H9 (cell line): ENCODE results near the gene CDC14C. TPM values are rescaled to one million over a fixed set of nuclear protein-coding genes. Genes with fewer than 3 reads are reported as not detected.

Experiments
- DNase-seq: peaks from one replicate; pipeline ENCODE4 v3.0.0-alpha.2; 2017
- H2AFZ ChIP-seq: one replicate; pipeline ENCODE4 v1.6.1; 2013; ENCODE audit warnings: mild to moderate bottlenecking, low read length, control low read depth, moderate library complexity
- H2AK5ac ChIP-seq: 2 replicates; pipeline ENCODE4 v1.6.1; 2013; ENCODE audit warnings: low read length, control low read depth, mixed read lengths; ENCODE audit not compliant: insufficient read length
- H2BK120ac ChIP-seq: one replicate; pipeline ENCODE4 v1.6.1; 2013; ENCODE audit warnings: low read depth, mild to moderate bottlenecking, low read length, control low read depth, inconsistent platforms; ENCODE audit not compliant: poor library complexity, severe bottlenecking
- H2BK12ac ChIP-seq: 2 replicates; pipeline ENCODE4 v1.6.1; 2013; ENCODE audit warnings: low read length, control low read depth, mixed read lengths, low read depth; ENCODE audit not compliant: insufficient read length
- H2BK15ac ChIP-seq: 2 replicates; pipeline ENCODE4 v1.6.1; 2013; ENCODE audit warnings: low read depth, low read length, control low read depth
- H2BK20ac ChIP-seq: one replicate; pipeline ENCODE4 v1.6.1; 2013; ENCODE audit warnings: low read depth, mild to moderate bottlenecking, low read length, control low read depth, inconsistent platforms; ENCODE audit not compliant: poor library complexity, severe bottlenecking
- H2BK5ac ChIP-seq: 2 replicates; pipeline ENCODE4 v1.6.1; 2013; ENCODE audit warnings: low read length, control low read depth, mixed read lengths; ENCODE audit not compliant: insufficient read length
- H3K14ac ChIP-seq: 2 replicates; pipeline ENCODE4 v1.6.1; 2013; ENCODE audit warnings: low read length, control low read depth; ENCODE audit not compliant: insufficient read depth
- H3K18ac ChIP-seq: 2 replicates; pipeline ENCODE4 v1.6.1; 2013; ENCODE audit warnings: low read depth, mild to moderate bottlenecking, mixed read lengths, low read length, control low read depth; ENCODE audit not compliant: insufficient read length
- H3K23ac ChIP-seq: 2 replicates; pipeline ENCODE4 v1.6.1; 2013; ENCODE audit warnings: low read length, control low read depth, mixed read lengths, low read depth; ENCODE audit not compliant: insufficient read length
- H3K23me2 ChIP-seq: 2 replicates; pipeline ENCODE4 v1.6.1; 2013; ENCODE audit warnings: low read depth, mild to moderate bottlenecking, mixed read lengths, low read length, control low read depth; ENCODE audit not compliant: insufficient read length, poor library complexity, severe bottlenecking
- H3K27ac ChIP-seq: 2 replicates; pipeline ENCODE4 v1.5.1; 2013; ENCODE audit warnings: low read length, control low read depth, mixed read lengths, low read depth; ENCODE audit not compliant: insufficient read length
- H3K27me3 ChIP-seq: 2 replicates; pipeline ENCODE4 v1.6.1; 2013; ENCODE audit warnings: low read length, control low read depth, inconsistent platforms; ENCODE audit not compliant: insufficient read depth
- H3K4ac ChIP-seq: 2 replicates; pipeline ENCODE4 v1.6.1; 2013; ENCODE audit warnings: low read depth, mild to moderate bottlenecking, control low read depth, inconsistent platforms, low read length, moderate library complexity
- H3K4me1 ChIP-seq: 2 replicates; pipeline ENCODE4 v1.6.1; 2013; ENCODE audit warnings: low read length, control low read depth, inconsistent platforms; ENCODE audit not compliant: insufficient read depth
- H3K4me2 ChIP-seq: 2 replicates; pipeline ENCODE4 v1.6.1; 2013; ENCODE audit warnings: low read length, control low read depth, mixed read lengths; ENCODE audit not compliant: insufficient read length, insufficient read depth
- H3K56ac ChIP-seq: 2 replicates; pipeline ENCODE4 v1.6.1; 2013; ENCODE audit warnings: low read depth, mild to moderate bottlenecking, mixed read lengths, low read length, control low read depth; ENCODE audit not compliant: insufficient read length
- H3K79me1 ChIP-seq: 2 replicates; pipeline ENCODE4 v1.6.1; 2013; ENCODE audit warnings: low read depth, mild to moderate bottlenecking, moderate library complexity, low read length, control low read depth, inconsistent platforms; ENCODE audit not compliant: insufficient read depth, poor library complexity, severe bottlenecking
- H3K79me2 ChIP-seq: 2 replicates; pipeline ENCODE4 v1.6.1; 2013; ENCODE audit warnings: low read length, control low read depth, inconsistent platforms; ENCODE audit not compliant: insufficient read depth
- H3K9ac ChIP-seq: 2 replicates; pipeline ENCODE4 v1.6.1; 2013; ENCODE audit warnings: low read length, control low read depth, mixed read lengths; ENCODE audit not compliant: insufficient read length; ENCODE audit errors: extremely low read depth
- H3K9me3 ChIP-seq: one replicate; pipeline ENCODE4 v1.6.1; 2013; ENCODE audit warnings: low read depth, low read length, inconsistent platforms; ENCODE audit not compliant: control insufficient read depth
- H3T11ph ChIP-seq: one replicate; pipeline ENCODE4 v1.6.1; 2013; ENCODE audit warnings: mild to moderate bottlenecking, low read length, control low read depth, inconsistent platforms
- H4K20me1 ChIP-seq: one replicate; pipeline ENCODE4 v1.6.1; 2013; ENCODE audit not compliant: control insufficient read depth, insufficient read length, insufficient read depth
- H4K5ac ChIP-seq: 2 replicates; pipeline ENCODE4 v1.6.1; 2013; ENCODE audit warnings: low read depth, mild to moderate bottlenecking, mixed read lengths, low read length, control low read depth; ENCODE audit not compliant: insufficient read length
- H4K8ac ChIP-seq: replicated peaks from 2 replicates; pipeline ENCODE4 v1.6.1; 2013; ENCODE audit warnings: low read length, control low read depth, mixed read lengths, low read depth; ENCODE audit not compliant: insufficient read length
- H4K91ac ChIP-seq: 2 replicates; pipeline ENCODE4 v1.6.1; 2013; ENCODE audit warnings: low read depth, mild to moderate bottlenecking, moderate library complexity, mixed read lengths, low read length, control low read depth; ENCODE audit not compliant: insufficient read length
- H3K27ac Mint-ChIP-seq, 3 experiments: 2 replicates in 2 of 3; 3 replicates in 1 of 3; pipeline ENCODE4 v1.8.0; 2020 to 2021; ENCODE audit warnings: mixed read lengths in 3 of 3, mild to moderate bottlenecking in 1 of 3, moderate library complexity in 1 of 3
- H3K27me3 Mint-ChIP-seq: 2 replicates; pipeline ENCODE4 v1.8.0; 2021; ENCODE audit warnings: low read depth, mild to moderate bottlenecking, moderate library complexity, mixed read lengths
- H3K36me3 Mint-ChIP-seq, 3 experiments: 2 replicates in 2 of 3; 3 replicates in 1 of 3; pipeline ENCODE4 v1.8.0; 2020 to 2021; ENCODE audit warnings: low read depth in 3 of 3, mixed read lengths in 3 of 3; ENCODE audit not compliant: insufficient read depth in 1 of 3
- H3K4me1 Mint-ChIP-seq, 2 experiments: 2 replicates each; pipeline ENCODE4 v1.8.0; 2020; ENCODE audit warnings: mixed read lengths in 2 of 2
- H3K4me3 Mint-ChIP-seq, 2 experiments: 2 replicates in 1 of 2; 3 replicates in 1 of 2; pipeline ENCODE4 v1.8.0; 2020 to 2021; ENCODE audit warnings: mild to moderate bottlenecking in 2 of 2, mixed read lengths in 2 of 2, moderate library complexity in 1 of 2
- H3K9me3 Mint-ChIP-seq, 2 experiments: 2 replicates in 1 of 2; 3 replicates in 1 of 2; pipeline ENCODE4 v1.8.0; 2020; ENCODE audit warnings: mild to moderate bottlenecking in 2 of 2, mixed read lengths in 2 of 2, moderate library complexity in 1 of 2
- total RNA-seq: library from RNA; stranded (reverse); gene quantifications from 2 replicates; pipeline ENCODE4 v1.2.1, GENCODE V29; 2021
- TF ChIP-seq, protein P1 (sequence below): fragments of 200-600 bp; sonication (generic); conservative IDR thresholded peaks from 3 replicates; pipeline ENCODE4 v1.8.0; 2021; ENCODE audit warnings: antibody characterized with exemption, mild to moderate bottlenecking

Gene CDC14C
- total RNA-seq, 1 experiment from 2014 or later: not detected

DNA sequence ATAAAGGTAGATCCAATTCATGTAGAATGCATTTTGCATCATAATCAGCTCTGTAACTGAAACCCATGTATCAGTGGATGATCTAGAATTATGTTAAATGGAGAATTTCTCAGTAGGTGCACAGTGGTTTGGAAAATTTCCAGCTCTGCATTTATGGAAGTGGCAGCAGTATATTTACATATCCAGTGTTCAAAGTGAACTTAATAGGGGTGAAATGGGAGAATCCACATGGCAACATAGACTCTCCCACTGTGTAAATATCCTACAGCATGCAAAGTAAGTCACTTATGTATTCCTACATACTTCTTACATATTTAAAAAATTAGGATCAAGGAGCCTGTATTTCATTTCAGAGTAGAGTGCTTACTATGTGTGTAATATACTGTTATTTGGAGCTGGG lies 35.3 kb downstream of the CDC14C start:
- DNase-seq: no peak
- Histone ChIP-seq H3K14ac (no peak overlapping the region), H2AFZ (no peak overlapping the region), H3K27me3 (no peaks in the 10 kb centered on the region), H3K27ac (no peak overlapping the region), H2BK15ac (no peak overlapping the region), H2BK20ac (no peak overlapping the region), H3K23ac (no peak overlapping the region), H4K5ac (no peak overlapping the region), H3K4me2 (no peak overlapping the region), H2AK5ac (no peak overlapping the region), H4K8ac (no peak overlapping the region), H3K23me2 (no peaks in the 10 kb centered on the region), H3K56ac (no peak overlapping the region), H3K4ac (no peak overlapping the region), H3K4me1 (no peaks in the 10 kb centered on the region), H3T11ph (no peak overlapping the region), H4K91ac (no peak overlapping the region), H4K20me1 (no peaks in the 10 kb centered on the region), H3K79me1 (no peaks in the 10 kb centered on the region), H3K18ac (no peak overlapping the region), H2BK5ac (no peak overlapping the region), H2BK12ac (no peak overlapping the region), H2BK120ac (no peak overlapping the region), H3K9ac (no peak overlapping the region), H3K9me3 (no peaks in the 10 kb centered on the region), H3K79me2 (no peaks in the 10 kb centered on the region)
- H3K27ac Mint-ChIP-seq: no peak overlapping the region
- peaks cover 7 to 21% of the 10 kb centered on the region in 2 experiments for H3K4me1 Mint-ChIP-seq
- H3K36me3 Mint-ChIP-seq: no peaks in the 10 kb centered on the region
- TF ChIP-seq, protein P1, sequence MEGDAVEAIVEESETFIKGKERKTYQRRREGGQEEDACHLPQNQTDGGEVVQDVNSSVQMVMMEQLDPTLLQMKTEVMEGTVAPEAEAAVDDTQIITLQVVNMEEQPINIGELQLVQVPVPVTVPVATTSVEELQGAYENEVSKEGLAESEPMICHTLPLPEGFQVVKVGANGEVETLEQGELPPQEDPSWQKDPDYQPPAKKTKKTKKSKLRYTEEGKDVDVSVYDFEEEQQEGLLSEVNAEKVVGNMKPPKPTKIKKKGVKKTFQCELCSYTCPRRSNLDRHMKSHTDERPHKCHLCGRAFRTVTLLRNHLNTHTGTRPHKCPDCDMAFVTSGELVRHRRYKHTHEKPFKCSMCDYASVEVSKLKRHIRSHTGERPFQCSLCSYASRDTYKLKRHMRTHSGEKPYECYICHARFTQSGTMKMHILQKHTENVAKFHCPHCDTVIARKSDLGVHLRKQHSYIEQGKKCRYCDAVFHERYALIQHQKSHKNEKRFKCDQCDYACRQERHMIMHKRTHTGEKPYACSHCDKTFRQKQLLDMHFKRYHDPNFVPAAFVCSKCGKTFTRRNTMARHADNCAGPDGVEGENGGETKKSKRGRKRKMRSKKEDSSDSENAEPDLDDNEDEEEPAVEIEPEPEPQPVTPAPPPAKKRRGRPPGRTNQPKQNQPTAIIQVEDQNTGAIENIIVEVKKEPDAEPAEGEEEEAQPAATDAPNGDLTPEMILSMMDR: no peak
- H3K27me3 Mint-ChIP-seq: no peaks in the 10 kb centered on the region
- H3K4me3 Mint-ChIP-seq: no peak overlapping the region
- no peaks in the 10 kb centered on the region; a peak in 1 of 5 replicates for H3K9me3 Mint-ChIP-seq
